NT2/D1 (cell line): ENCODE measurements around the gene IL6ST.
"Not testable (repeated sequence)": the region's sequence is repeated elsewhere in the genome, so short reads cannot be mapped to it uniquely, and the experiment has no call there.

Source experiments
- DNase-seq: peaks from one replicate; pipeline ENCODE4 v3.0.0-alpha.2; 2011; ENCODE audit warnings: low read depth, low spot score
- H3K27me3 ChIP-seq: 2 replicates; pipeline ENCODE4 v1.6.0; 2011; ENCODE audit warnings: mild to moderate bottlenecking; ENCODE audit not compliant: insufficient read length, insufficient read depth
- H3K36me3 ChIP-seq: 2 replicates; pipeline ENCODE4 v1.6.1; 2011; ENCODE audit warnings: mild to moderate bottlenecking, low read length, mixed read lengths; ENCODE audit not compliant: insufficient read depth, insufficient read length
- H3K4me1 ChIP-seq: 2 replicates; pipeline ENCODE4 v1.5.1; 2011; ENCODE audit not compliant: insufficient read depth, insufficient read length
- H3K4me3 ChIP-seq: 2 replicates; pipeline ENCODE4 v1.5.1; 2011; ENCODE audit warnings: low read depth; ENCODE audit not compliant: insufficient read length
- H3K9ac ChIP-seq: 2 replicates; pipeline ENCODE4 v1.6.0; 2011; ENCODE audit warnings: low read depth; ENCODE audit not compliant: insufficient read length
- H3K9me3 ChIP-seq: 2 replicates; pipeline ENCODE4 v1.5.1; 2011; ENCODE audit warnings: mild to moderate bottlenecking, low read length; ENCODE audit not compliant: insufficient read depth
- SUZ12 ChIP-seq: IDR thresholded peaks from 2 replicates; pipeline ENCODE4 v1.6.1; 2011; ENCODE audit not compliant: insufficient read length, insufficient read depth; ENCODE audit errors: extremely low read depth
- YY1 ChIP-seq: IDR thresholded peaks from 2 replicates; pipeline ENCODE4 v1.6.1; 2011; ENCODE audit not compliant: insufficient read length, insufficient read depth
- ZNF274 ChIP-seq: IDR thresholded peaks from 2 replicates; pipeline ENCODE4 v1.6.1; 2011; ENCODE audit warnings: mild to moderate bottlenecking, low read depth, low read length

Gene IL6ST

GRCh38 chr5:56026863-56027300, 32.1 kb upstream of the IL6ST start:
- H3K27me3 ChIP-seq, result no peaks in the 10 kb centered on the region
- no peaks in the 10 kb centered on the region for H3K36me3 ChIP-seq
- peaks cover 4% of the 10 kb centered on the region; the same call in 1 of the 2 replicates for H3K9me3 ChIP-seq
- H3K9ac ChIP-seq, result no peak overlapping the region
- H3K4me3 ChIP-seq, result no peak overlapping the region
- H3K4me1 ChIP-seq, result no peaks in the 10 kb centered on the region
- no peak for DNase-seq
- TF ChIP-seq ZNF274 (no peak), YY1 (no peak), SUZ12 (no peak)

- H3K4me1 ChIP-seq, result no peaks in the 10 kb centered on the region
- no peak for DNase-seq
- peaks cover 4% of the 10 kb centered on the region; the same call in 1 of the 2 replicates for H3K9me3 ChIP-seq
- no peak overlapping the region for H3K4me3 ChIP-seq
- H3K27me3 ChIP-seq, result no peaks in the 10 kb centered on the region
- H3K9ac ChIP-seq, result no peak overlapping the region
- no peak for TF ChIP-seq ZNF274
- TF ChIP-seq YY1, result no peak
- H3K36me3 ChIP-seq, result no peaks in the 10 kb centered on the region
Measured at GRCh38 chr5:56025151-56025885, 30.6 kb upstream of the IL6ST start.

DNA sequence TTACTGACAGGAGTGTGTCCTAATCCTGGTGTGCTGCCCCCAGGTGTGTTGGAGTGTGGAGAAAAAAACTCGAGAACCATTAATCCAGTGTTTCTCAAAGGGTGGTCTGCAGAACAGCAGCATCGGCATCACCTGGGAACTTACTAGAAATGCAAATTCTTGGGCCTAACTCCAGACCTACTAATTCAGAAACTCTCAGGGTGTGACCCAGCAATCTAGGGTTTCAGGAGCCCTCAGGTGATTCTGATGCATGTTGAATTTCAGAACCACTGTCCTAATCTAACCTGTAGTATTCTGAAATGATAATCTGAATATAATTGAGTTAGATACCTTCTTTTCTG, 30.0 kb upstream of the IL6ST start:
- H3K9me3 ChIP-seq, result peaks cover 4% of the 10 kb centered on the region; the same call in 1 of the 2 replicates
- no peaks in the 10 kb centered on the region for H3K27me3 ChIP-seq
- H3K4me1 ChIP-seq, result no peaks in the 10 kb centered on the region
- H3K36me3 ChIP-seq, result no peaks in the 10 kb centered on the region
- H3K9ac ChIP-seq, result no peak overlapping the region
- TF ChIP-seq YY1, result no peak
- no peak for TF ChIP-seq ZNF274
- no peak for DNase-seq
- H3K4me3 ChIP-seq, result no peak overlapping the region

GRCh38 chr5:56023296-56023695, 28.5 kb upstream of the IL6ST start:
- Histone ChIP-seq H3K4me3 (no peak overlapping the region), H3K36me3 (no peaks in the 10 kb centered on the region), H3K9me3 (no peaks in the 10 kb centered on the region), H3K27me3 (no peaks in the 10 kb centered on the region), H3K4me1 (no peaks in the 10 kb centered on the region), H3K9ac (no peak overlapping the region)
- TF ChIP-seq ZNF274, result no peak
- TF ChIP-seq SUZ12, result no peak
- no peak for TF ChIP-seq YY1
- DNase-seq, result no peak

DNA sequence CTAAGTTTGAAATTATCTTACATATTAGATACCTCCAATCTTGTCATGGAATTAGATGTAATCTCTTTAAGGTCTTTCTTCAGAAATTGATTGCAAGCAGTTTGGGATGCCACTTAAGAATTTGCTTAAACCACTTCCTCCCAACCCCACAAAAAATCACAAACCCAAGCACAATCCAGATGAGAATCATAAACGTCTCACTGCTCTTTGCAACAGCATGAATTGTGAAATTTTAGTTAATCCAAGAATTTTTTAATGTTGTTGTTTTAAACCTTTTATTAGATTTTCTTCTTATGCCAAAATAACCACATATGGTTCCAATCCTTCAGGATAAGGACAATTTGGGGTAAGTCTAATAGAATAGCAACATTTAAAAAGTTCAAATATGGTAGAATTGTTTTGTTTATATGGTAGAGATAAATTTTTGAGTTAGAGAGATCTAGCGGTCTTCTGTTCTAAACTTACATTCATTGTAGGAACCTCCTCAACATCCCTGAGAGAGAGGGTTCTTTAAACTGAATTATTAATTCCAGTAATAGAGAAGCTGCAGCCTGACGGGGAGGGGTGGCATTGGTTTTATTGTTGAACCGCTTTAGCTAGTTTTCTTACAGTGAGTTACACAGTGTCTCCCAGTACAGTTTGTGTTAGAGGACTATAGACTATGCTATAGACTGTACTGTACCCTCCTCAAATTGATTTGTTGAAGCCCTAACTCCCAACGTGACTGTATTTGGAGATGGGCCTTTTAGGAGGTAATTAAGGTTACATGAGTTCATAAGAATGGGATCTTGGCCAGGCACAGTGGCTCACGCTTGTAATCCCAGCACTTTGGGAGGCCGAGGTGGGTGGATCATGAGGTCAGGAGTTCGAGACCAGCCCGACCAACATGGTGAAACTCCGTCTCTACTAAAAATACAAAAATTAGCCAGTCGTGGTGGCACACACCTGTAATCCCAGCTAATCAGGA, 24.8 kb upstream of the IL6ST start:
- Histone ChIP-seq H3K4me3 (no peak overlapping the region), H3K27me3 (no peaks in the 10 kb centered on the region), H3K36me3 (no peaks in the 10 kb centered on the region), H3K9ac (no peak overlapping the region), H3K9me3 (no peaks in the 10 kb centered on the region; the same call in 1 of the 2 replicates), H3K4me1 (no peaks in the 10 kb centered on the region)
- DNase-seq, result no peak
- no peak for TF ChIP-seq ZNF274
- TF ChIP-seq YY1, result no peak
- TF ChIP-seq SUZ12, result no peak

GRCh38 chr5:56018832-56019231, 24.1 kb upstream of the IL6ST start:
- Histone ChIP-seq H3K27me3 (no peaks in the 10 kb centered on the region), H3K9me3 (no peaks in the 10 kb centered on the region; the same call in 1 of the 2 replicates), H3K4me3 (no peak overlapping the region), H3K36me3 (no peaks in the 10 kb centered on the region), H3K9ac (no peak overlapping the region), H3K4me1 (no peaks in the 10 kb centered on the region)
- TF ChIP-seq YY1 (no peak), SUZ12 (no peak), ZNF274 (no peak)
- DNase-seq, result no peak

DNA sequence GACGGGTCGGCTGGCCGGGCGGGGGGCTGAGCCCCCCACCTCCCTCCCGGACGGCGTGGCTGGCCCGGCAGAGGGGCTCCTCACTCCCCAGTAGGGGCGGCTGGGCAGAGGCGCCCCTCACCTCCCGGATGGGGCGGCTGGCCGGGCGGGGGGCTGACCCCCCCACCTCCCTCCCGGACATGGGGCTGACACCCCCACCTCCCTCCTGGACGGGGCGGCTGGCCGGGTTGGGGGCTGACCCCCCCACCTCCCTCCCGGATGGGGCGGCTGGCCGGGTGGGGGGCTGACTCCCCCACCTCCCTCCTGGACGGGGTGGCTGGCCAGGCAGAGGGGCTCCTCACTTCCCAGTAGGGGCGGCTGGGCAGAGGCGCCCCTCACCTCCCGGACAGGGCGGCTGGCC, 19.9 kb upstream of the IL6ST start:
- H3K27me3 ChIP-seq, H3K4me3 ChIP-seq, H3K9ac ChIP-seq, DNase-seq, H3K9me3 ChIP-seq, H3K4me1 ChIP-seq, H3K36me3 ChIP-seq: not testable (repeated sequence)

GRCh38 chr5:56013939-56014338, 19.2 kb upstream of the IL6ST start:
- H3K27me3 ChIP-seq, H3K4me3 ChIP-seq, H3K36me3 ChIP-seq, H3K9ac ChIP-seq, DNase-seq, H3K4me1 ChIP-seq, H3K9me3 ChIP-seq: not testable (repeated sequence)
